ENCODE data around the gene CALB2.
"Not testable (repeated sequence)": the region's sequence is repeated elsewhere in the genome, so short reads cannot be mapped to it uniquely, and the experiment has no call there.

CALB2 gene

GRCh38 chr16:71353736-71354135 lies 4.8 kb upstream of the CALB2 start:
- DNase-seq = no peak

GRCh38 chr16:71354156-71354555 lies 4.4 kb upstream of the CALB2 start:
- no peak for DNase-seq

DNA sequence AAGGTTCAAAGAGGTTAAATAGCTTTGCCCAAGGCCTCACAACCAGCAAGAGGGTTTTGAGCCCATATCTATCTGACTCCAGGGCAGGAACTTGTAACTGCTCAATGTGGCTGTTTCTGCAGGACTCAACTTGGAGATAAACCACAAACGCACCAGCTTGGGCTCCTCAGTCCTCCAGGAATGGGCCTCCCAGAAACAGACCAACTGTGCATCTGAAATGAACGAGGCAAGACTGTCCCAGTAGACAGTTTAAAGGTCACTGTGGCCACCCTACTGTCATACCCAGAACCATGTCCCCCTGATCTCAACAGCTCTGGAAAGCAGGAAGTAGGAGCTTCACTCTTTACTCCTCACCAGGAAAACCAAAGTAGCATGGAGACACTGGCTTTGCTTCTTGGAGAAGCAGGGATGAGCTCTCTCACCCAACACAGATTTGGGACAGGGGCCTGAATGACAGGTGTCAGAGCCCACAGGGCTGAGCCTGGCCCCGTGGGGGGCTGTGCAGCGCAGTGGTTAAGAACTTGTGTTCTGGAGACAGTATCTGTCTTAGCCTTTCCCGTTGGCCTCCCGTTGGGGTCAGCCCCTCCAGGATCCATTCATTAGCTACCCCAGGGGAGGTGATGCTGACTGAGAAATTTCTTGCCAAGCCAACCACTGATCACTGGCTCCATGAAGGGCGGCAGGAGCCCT lies 2.3 kb upstream of the CALB2 start:
- no peak for DNase-seq

DNA sequence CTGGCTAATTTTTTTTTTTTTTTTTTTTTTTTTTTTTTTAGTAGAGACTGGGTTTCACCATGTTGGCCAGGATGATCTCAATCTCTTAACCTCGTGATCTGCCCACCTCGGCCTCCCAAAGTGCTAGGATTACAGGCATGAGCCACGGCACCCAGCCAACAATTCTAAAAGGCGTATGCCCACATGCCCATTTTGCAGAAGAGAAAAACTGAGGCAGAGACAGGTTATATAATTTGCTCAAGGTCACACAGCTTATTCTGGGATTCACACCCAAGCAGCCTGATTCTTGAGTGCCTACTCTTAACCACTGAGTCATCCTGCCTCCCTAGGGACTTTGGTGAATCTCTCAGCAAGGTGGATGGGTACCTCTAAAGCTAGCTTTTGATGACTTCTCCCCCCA lies 1.6 kb upstream of the CALB2 start:
- DNase-seq = not testable (repeated sequence)

DNA sequence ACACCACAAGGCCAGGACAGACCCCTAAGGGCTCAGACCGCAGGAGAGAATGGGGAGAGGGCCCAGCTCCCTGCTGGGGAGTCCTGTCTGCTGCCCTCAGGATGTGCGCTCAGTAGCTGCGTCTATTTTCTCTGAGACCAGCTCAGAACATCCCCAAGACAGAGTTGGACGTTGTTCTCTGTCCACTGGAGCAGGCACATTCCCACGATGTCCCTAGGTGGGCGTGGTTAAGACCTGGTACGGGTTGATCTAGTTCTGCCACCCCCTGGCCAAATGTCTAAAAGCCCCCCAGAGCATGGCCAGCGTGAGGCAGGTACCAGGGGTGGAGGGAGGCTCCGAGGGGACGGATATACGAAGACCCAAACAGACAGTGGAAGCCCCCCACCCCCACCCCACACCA lies 842 bp upstream of the CALB2 start:
- DNase-seq = no peak

DNA sequence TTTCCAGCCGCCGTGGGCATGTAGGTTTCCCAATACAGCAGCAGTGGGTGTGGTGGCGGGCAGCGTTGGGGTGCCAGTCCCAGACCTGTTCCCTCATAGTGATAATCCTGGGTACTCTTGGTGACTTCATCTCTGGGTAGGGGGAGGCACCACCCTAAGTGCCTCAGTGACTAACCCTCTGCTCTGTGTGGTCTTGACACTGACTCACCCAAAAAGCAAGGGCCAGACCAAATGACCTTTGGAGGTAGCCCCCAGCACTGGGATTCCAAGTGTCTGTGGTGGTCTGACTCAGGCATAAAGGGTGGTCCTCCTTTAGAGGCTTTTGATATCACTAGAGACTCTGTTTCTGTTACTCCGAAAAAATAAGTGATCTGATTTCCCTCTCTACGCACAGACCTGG lies 908 bp downstream of the CALB2 start:
- no peak for DNase-seq

DNA sequence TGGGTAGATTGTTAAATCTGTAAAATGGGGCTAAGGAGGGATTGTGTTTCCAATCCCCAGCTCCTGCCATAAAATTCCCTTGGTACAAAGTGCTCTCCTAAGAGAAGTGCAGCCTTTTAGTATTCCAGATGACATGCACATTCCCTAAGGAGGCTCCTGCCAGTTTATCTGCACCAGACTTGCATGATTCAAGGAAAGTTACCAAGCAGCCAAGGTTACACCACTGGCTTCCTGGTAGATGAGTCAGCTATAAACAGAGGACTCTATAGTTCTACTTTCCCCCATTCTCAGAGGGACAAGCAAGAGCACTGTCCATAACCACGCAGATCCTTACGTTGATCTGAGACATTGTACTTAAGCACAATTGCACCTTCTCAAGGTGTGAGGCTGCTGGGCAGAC lies 1.9 kb downstream of the CALB2 start:
- no peak for DNase-seq

DNA sequence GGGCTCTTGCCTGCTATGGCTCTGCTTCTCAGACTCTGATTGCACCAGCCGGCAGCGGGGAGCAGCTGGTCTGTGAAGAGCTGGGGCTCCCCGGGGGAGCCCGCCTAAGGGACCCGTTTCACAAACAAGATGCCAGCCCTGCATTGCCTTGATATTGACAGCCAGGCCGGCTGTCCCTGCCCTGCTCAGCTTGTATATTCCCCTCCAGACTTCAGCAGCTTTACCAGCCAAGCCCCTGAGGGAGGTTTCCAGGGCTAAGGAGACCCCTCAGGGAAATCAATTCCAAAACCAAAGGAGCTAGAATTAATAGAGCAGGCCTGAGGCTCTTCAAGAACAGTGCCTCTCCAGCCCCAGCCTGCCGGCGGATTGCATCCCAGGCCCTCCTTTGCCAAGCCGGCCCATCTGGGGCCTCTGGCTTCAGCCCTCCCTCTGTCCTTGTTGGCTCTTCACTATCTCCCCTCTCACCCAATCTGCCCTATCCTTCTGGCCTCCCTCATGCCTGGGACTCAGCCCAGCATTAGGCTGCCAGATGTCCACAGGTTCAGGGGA lies 5.7 kb downstream of the CALB2 start:
- DNase-seq = no peak

DNA sequence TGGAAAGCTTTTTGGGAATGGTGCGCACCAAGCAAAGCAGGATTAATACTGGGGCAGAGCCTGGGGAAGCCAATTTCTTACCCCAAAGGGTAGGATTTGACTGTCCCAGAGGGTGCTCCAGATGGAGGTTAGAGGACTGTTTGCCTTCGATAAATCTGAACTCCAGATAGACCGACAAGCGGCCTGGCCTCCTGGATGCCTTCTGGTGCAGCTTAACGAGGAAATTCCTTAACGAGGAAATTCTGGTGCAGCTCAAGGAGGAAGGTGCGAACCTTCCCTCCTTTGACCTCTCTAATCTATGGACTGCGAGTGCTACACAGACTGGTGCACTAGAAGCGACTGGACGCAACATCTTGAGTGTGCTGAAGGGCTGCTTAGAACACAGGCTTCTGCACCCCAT lies 6.5 kb downstream of the CALB2 start:
- no peak for DNase-seq

DNA sequence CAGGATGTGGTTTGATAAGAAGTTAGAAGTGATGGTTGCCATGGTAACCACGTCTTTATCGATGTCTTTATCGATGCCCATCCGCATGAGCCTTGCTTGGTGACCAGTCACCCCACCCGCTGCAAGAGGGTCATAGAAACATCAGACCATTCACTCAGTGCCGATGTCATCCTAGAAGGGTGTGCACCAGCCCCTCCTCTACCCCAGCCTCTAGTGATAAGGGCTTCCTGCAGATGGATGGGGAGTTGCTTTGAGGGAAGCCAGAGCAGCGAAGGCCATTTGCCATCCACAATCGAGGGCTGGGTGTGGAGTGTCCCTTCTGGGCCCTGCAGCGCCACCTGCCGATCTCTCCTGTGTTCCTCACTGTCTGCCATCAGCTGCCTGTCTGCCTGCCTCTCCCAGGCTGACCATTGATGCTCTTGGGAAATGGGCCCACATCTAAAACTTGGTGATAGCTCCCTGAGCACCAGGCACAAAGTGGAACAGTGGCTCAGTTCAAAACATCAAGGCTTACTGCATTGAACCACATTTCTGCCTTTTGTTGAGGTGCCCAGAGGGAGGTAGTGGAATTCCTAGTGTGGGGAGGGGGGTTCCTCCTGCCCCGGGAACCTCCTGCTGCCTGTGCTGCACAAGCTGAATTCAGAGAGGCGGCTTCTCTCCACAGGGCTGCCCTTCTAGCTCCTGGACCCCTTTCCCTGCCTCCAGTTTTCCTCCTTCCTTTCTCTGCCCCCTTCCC lies 8.9 kb downstream of the CALB2 start:
- DNase-seq = peak in 1 of 2 donors; percentile 5

DNA sequence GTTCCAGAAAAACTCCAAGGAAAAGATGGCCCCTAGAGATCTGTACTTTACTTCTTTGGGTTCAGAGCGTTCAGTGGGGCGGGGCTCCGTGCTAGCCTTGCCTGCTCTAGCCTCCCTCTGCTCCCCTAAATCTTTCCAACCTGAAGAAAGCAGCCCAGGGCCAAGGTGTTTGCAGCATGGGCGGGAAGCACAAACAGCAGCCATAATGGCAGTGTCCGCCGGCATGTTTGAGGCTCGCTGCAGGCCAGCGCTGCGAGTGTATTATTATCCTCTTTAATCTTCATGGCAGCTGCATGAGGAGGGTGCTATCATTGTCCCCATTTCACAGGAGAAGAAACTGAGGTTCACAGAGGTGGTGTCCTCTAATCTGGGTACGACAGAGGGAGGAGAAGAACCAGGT lies 10.4 kb downstream of the CALB2 start:
- no peak for DNase-seq

- no peak for DNase-seq
Observed at GRCh38 chr16:71369494-71369893, 11.0 kb downstream of the CALB2 start.

DNA sequence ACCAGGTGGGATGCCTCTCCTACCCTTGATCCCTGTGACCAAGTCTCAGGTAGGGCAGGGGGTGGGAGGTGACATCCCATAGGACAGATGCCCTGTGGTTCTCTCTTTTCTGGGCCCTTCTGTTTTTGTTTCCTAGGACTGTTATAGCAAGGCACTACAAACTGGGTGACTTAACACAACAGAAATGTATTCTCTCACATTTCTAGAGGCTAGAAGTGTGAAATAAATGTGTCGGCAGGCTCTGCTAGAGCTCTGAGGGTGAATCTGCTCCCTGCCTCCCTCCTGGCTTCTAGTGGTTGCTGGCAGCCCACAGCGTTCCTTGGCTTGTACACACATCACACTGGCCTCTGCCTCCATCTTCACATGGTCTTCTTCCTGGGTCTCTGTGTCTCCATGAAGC lies 12.7 kb downstream of the CALB2 start:
- no peak for DNase-seq

- no peak for DNase-seq
Observed at GRCh38 chr16:71373073-71373472, 14.6 kb downstream of the CALB2 start.

GRCh38 chr16:71376465-71377157 lies 18.1 kb downstream of the CALB2 start:
- no peak for DNase-seq

DNA sequence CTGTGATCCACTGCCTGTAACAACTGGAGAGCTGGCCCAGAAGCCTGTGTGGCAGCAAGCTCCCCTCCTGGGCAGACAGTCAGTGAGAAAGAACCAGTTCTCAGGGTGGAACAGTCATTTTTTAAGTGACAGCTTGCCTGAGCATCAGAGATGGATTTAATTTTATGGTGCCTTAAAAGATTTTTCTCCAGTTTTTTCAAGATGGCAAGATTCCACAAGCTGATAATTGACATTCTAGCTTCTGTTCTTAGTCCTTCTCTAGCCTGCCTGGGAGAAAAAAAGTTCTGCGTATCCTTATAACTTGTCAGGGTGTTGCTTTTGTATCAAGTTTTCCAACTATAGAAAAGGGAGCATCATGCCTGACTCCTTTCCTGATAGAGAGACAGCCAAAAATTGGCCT lies 21.2 kb downstream of the CALB2 start:
- DNase-seq = no peak

- DNase-seq = no peak
Observed at GRCh38 chr16:71380831-71381230, 22.3 kb downstream of the CALB2 start.

DNA sequence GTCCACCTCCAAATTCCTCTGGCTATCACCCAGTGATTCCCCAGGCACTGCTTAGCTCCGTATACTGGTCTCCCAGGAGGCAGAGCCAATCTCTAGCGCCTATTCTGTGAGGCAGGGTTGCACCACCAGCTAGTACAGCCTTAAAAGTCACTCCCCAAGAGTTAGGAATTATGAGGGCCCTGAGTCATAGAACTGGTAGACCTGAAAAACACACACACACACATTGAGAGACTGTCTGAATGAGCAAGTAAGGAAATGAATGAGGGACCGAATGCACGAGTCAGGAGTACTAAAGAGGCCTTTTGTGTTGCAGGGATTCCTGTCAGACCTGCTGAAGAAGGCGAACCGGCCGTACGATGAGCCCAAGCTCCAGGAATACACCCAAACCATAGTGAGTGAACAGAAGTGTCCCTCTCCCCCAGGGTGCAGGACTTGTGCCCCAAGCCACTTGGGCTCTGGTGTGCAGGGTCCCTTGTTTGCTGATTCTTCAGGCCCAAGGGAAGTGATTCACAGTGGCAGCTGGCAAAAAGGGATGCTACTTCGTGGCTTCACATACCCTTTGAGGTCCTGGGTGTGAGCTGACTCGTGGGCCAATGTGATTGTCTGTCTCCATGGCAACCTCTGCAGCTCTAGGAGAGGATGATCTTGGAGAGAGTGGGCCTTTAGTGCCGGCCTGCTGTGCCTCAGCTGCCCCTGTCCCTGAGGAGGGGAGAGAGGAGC lies 24.7 kb downstream of the CALB2 start:
- no peak for DNase-seq

DNA sequence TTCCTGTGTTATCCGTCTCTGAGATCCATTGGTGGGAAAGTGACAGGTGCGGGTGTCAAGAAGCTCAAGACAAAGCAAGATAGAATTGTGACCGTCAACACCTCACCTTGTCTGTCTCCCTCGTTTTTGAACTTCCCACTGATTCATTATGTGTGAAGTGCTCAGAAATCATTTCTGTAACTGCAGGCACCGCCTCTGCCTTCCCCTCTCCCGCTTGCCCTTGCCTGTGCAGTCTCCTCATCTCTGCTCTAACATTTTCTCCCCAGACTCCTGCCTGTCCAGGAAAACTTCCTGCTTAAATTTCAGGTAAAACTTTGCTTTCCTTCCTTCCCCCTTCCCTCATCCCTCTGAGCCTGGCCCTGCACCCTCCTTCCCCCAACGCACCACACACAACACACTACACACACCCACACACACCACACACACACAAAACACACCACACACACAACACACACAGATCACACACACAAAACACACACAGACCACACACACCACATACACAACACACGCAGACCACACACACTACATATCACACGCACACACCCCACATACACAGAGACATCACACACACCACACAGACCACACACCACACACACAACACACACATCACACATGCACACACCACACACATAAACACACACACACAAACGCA lies 25.7 kb downstream of the CALB2 start:
- no peak for DNase-seq

DNA sequence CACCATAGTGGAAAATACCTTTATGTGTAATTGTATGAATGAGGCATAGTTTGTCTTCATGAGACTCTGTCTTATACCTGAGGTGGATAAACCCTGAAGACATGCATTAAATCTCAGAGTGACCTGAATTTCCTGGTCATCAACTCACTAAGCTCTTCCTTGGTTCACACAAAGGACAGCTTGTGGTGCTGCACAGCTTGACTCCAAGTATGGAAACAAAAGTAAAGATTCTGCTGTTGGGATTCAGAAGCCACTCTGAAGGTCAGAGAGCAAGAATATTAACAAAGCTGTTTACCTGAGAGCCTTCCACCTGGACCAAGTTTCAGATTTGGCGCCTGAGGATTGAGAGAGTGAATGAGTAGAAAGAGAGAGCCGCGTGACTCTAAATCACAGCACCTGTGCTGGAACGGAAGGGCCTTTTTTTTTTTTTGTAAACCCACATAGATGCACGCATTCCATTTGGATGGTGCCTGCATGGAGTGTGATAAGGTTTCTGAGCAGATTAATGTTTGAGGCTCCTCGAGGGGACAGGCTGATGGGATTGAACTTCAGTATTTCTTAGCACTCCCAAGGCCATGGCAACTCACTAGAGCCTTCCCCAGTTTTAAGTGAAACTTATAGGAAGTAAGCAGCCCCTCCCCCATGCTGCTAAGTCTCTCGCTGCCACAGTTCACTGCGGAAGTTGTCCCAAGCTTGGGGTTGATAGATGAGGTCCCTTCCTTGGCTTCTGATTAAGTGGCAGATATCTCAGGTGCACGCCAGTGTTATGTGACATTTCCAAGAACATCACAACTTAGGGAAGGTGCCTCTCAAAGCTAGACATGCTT lies 28.7 kb downstream of the CALB2 start:
- DNase-seq = no peak

DNA sequence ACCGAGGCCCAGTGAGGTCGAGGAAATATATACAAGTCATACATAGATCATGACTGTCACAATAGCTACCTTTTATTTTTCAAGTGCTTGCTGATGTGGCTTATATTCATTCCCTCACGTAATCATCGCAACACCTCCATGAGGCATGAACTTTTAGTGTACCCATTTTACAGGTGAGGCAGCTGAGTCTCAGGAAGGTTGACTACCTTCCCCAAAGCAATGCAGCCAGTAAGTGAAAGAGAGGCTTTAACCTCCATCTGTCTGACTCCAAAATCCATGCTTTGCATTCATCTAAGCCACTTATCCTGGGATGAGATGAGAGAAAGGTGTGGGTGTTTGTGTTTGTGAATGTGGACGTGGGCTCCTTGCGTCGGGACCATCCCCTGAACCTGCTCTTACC lies 30.8 kb downstream of the CALB2 start:
- DNase-seq = no peak

GRCh38 chr16:71396594-71396993 lies 38.1 kb downstream of the CALB2 start:
- DNase-seq = no peak
